ENCODE measurements around the gene TMBIM4.

The TMBIM4 gene

GRCh38 chr12:66140731-66141130 lies 29.1 kb downstream of the TMBIM4 start:
- peak in 2 of 4 experiments; percentile 10 to 11 for DNase-seq

DNA sequence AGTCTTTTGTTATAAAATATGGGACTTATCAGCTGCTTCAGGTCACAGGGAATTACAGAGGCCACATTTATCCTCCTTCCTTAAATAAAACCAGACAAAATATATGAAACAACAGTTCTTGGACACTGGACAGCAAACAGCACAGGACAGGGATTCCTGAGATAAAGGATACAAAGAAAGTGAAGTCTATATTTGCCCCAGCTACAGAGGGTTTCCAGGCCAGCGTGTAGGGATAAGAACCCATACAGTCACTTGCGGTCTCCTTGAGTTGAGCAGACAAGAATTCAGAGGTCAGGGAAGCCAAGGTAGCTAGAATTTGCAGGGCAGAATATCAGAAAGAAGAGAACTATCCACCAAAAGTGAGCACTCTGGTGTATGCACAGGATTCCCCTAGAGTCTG lies 30.5 kb downstream of the TMBIM4 start:
- DNase-seq: no peak

DNA sequence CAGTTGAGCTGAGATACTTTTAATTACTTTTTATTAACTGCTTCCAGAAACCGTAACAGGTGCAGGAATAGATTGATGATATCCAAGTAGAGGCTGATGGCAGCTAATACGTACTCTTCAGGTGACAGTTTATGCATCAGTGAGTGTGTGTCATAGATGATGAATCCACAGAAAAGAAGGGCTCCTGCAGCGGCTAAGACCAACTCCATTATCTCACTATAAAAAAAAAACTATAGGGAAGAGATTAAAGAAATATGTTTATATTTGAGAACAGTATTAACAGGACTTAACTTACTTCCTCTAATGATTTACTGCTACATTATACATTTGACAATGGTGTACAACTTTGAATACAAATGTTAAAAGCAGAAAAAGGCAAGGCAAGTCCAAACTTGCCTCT lies 31.9 kb downstream of the TMBIM4 start:
- DNase-seq: no peak

DNA sequence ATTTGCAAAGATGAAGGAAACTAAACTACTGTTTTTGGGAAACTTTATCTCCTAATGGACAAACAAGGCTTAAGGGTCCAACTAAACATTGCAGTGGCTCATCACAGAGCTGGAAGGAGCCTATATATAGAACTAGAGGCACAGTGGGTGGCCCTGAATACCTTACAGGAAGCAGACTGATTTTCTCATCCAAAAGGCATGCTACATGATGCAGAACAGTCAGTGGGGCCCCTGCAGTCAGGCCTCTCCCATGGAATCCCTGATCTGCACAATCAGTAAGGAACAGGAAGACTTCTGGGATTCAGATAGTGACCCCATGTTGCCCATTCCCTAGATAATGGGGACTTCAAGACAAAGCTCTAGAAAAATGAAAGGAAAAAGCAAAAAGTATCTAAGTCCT lies 37.4 kb downstream of the TMBIM4 start:
- no peak for DNase-seq

DNA sequence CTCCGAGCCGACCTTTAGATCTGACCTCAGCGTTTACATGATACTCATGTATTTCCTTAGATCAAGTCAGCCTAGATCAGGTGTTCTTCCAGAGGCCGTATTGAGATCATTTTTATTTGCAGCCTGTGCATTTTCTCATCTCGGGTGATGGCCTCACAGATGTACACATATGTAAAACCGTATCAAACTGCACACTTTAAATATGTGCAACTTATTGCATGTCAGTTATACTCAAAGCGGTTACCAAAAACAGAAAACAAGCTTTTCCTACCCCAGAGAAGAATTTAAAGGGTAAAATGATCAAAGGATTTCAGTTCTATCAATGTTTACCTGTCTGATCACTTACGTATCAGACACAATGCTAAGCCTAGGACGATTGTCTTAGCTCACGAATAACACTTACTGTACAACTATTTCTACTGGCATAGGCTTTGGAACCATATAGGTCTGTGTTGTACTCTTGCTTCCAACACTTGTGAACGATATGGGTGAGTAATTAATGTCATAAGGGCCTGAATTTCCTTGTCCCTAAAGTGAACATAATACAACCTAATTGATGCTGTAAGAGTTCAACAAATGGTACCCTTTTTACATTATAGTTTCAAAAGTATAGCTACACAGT lies 38.6 kb downstream of the TMBIM4 start:
- DNase-seq: no peak

- peak; percentile 92 to 96 (median 96) for DNase-seq
Measured at GRCh38 chr12:66130267-66131066, 39.3 kb downstream of the TMBIM4 start, which contains the start of gene LLPH. Gene LLPH (minus strand): TSS chr12:66130750. CDS start chr12:66129106, 1,644 bp downstream.

DNA sequence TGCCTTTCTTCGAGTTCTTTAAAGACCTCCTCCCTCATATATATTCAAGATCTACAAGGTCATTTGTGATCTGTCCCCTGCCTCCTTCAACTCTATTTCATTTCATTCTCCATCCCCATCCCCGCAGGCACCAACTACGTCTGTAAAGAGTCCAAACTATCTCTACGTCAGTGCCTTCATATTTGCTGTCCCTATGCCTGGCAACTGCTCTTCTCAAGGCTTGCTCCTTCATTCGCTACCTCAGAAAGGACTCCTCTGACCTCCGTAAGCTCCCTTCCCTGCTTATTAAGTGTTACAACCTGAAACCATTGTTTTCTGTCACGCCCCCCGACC lies 39.9 kb downstream of the TMBIM4 start:
- peak in 3 of 4 experiments; percentile 16 to 26 (median 20) for DNase-seq

DNA sequence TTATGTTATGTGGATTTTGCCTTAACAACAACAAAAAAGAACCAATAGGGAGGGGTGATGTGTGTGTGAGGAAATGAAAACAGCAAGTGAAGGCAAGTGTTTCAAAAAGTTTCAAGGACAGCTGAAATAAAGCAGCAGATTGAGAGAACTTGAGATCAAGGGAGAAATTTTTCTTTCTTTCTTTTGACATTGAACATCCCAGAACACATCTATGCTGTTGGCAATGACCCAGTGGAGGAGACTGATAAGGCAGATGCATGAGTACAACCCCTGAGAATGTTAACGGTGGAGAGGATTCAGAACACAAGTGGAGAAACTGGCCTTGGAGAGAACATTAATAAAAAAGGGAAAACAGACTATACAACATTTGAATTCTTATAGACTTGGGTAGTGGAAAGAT lies 42.1 kb downstream of the TMBIM4 start:
- DNase-seq: no peak

DNA sequence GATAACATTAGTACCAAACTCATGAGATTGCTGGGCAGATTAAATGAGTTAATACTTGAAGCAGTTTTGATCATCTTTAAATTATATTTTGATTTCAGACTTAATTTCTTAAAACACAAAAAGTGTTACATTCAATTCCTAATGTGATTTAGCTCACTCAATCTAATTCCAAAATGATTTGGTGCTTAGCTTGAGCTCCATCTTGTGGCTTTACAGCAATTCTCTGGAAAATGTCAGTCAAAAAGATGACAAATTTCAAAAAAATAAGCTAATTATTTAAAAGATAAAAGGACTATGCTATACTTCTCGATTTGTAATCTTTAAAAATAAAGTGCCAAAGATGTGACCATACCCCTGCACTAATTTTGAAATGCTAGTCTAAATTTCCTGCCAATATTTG lies 49.3 kb downstream of the TMBIM4 start:
- no peak for DNase-seq

DNA sequence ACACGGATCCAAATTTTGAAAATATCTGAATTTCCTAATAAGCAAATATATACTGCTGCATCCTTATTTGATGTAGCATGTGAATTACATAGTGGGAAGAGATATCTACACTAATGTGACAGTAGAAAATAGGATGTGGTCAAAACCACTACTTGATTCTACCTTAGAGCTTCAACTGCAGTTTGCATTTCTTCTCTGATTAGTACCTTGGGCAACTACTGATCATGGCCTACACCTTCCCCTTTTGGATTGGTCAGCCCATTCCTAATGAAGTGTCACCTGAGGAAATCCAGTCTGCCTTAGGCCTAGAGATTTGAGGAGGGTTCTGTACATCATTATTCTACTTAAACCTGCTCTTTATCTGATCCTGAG lies 49.9 kb downstream of the TMBIM4 start:
- no peak for DNase-seq

DNA sequence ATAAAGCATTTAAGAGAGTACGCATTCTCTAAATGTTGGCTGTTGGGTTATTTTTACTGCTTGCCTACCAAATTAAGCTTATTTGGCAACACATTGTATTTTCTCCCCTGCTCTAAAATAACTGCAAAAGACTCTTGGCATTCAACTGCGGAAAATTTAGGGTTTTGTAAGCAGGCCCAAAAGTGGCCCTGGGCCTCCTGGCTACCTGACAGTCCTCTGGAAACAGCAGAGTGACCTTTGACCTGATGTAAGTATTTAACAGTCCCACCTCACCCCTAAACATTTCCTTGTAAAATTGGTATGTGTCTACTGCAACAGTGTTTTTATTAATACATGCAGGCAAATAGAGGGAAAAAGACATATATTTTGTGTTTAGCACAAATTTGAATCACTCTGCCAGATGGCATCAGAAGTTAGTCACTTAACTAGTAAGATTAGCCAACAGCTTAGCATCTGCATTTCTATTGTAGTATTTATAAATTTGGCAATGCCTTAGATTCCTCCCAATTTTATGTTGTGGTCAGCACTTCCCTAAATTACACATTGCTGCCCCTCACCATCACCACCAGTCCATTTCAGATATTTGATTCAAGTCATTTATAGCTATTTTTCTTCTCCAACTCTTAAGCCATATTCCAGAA lies 50.4 kb downstream of the TMBIM4 start:
- DNase-seq: peak in 1 of 4 experiments; percentile 30

- DNase-seq: no peak
Measured at GRCh38 chr12:66118240-66118891, 51.4 kb downstream of the TMBIM4 start.

GRCh38 chr12:66117242-66117641 lies 52.6 kb downstream of the TMBIM4 start:
- DNase-seq: no peak

DNA sequence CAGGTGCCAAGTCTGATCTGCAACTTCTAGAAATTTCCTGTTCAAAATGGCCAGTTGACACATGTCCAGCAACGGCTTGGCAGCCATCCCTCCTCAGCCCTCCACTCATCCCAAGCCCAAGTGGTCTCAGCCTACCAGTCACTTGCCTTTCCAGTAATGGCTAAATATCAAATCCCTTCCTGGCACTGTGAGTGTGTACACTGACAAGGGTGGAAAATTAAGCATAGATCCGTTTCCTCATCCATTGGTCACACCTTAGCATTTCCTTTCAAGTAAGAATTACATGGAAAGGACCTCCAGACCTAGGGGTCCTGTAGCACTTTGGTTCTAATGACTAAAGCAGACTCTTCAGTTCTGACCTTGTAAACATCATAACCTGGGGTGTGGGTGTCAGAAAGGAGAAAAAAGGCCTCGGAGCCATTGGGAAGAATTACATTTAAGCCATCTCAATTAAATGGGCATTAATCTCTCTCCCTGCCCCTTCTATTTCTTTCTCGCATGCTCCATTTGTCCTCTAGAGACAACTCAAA lies 54.7 kb downstream of the TMBIM4 start:
- DNase-seq: no peak

DNA sequence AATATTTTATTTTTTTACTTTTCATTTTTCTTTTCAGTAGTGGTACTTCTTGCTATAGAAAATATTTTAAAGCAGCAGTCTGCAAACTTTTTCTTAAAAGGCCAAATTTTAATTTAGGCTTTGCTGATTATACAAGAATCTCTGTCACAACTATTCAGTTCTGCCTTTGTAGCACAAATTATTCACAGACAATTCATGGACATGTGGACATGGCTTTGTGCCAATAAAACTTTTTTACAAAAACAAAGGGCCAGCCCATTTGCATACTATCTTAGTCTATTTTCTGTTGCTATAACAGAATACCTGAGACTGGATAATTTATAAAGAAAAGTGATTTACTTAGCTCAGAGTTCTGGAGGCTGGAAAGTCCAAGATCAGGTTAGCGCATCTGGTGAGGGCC lies 56.3 kb downstream of the TMBIM4 start:
- DNase-seq: no peak

DNA sequence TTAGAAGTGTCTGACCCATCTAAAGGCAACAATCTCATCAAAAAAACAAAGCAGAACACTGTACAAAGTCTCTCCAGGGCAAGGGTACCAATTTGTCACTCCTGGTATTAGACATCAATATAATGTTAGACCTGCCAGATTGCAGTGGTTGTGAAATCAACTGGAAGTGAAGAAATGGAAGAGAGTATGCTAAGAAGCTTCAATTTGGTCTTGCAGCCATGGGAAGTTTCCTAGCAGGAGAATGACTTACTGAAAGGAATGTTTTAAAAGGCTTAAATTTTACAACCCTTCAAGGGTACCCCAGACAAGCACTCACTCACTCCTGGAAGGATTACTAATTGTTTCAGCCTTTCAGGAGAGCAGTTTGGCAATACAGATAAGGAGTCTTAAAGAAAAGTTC lies 58.2 kb downstream of the TMBIM4 start:
- DNase-seq: no peak

DNA sequence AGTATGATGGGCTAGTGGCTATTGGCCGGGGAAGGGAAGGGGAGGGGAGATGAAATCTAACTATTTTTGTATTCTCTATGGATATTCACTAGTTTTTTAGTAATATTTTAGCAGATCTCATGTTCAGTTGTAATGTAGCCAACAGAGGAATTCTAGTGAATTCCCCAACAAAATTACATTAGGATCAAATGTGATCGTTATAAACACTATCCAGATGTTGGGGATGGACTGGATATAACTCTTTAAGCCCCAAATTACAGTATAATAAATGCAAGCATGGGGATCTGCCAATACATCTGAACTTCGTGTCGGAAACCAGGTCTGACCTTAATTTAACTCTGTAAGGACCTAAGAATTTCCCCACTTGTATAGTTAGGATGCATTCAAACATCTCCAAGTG lies 60.7 kb downstream of the TMBIM4 start:
- DNase-seq: no peak

GRCh38 chr12:66108386-66108785 lies 61.4 kb downstream of the TMBIM4 start:
- no peak for DNase-seq

GRCh38 chr12:66107451-66107915 lies 62.3 kb downstream of the TMBIM4 start:
- DNase-seq: peak; percentile 89 to 98 (median 95)

GRCh38 chr12:66103016-66103913 lies 66.5 kb downstream of the TMBIM4 start:
- no peak for DNase-seq

DNA sequence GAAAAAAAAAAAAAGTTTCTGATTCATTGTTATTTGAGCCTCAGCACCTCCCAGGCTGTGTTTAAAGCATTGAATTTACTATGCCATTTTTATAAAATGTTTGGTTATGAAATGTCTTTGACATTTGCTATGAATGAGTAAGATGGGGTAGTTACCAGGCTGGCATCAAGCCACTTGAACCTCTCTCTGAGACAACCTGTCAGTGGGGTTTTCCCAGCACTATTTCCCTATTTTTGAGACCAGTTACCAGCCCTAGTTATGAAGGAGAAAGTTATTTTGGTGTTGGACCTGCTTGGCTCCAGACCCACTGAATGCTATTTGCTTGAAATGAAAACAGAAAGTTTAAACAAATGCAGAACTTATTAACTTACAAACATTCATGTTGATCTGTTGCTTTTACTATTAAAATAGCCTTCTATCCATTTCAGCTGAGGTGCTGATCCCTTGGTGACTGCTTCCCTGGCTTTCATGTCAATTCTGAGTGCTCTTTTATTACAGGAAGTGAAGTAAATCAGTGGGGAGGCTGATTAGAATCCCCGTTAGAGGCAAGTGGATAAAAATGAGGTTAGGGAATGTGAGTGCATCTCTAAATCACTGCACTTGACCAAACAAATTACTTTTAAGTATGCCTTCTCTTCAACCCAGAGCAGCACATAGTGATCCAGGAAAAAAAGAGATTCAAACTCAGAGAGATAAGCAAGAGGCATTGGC lies 77.1 kb downstream of the TMBIM4 start:
- DNase-seq: peak; percentile 67 to 87 (median 72)

Measured in suppressor macrophage (primary cell).